ENCODE results near the gene MVK. TPM values are rescaled to one million over a fixed set of nuclear protein-coding genes. Genes with fewer than 3 reads are reported as not detected.

Gene MVK
- total RNA-seq, 1 experiment from 2014 or later: 50.8 TPM

GRCh38 chr12:109553906-109554500 lies 19.6 kb upstream of the MVK start:
- H3F3A ChIP-seq (ENCODE audit: insufficient read depth, low read depth): no peaks in the 10 kb centered on the region
- H3K9me2 ChIP-seq (ENCODE audit: insufficient read depth): no peaks in the 10 kb centered on the region
- intact Hi-C loops (cut with micrococcal nuclease; ENCODE audit: unreplicated experiment): no loop called here
- CTCF ChIA-PET: interaction anchor here (0.7 kb wide), 1 partner anchor 35 kb away, joined by 3 read pairs; no protein-coding TSS in a partner anchor
- no peak overlapping the region for H3K4me2 ChIP-seq
- no peak overlapping the region for H3K27ac ChIP-seq
- H3K36me3 ChIP-seq (ENCODE audit: low read depth): no peaks in the 10 kb centered on the region
- no peak overlapping the region for H2AFZ ChIP-seq
- DNase-seq: no peak
- no peaks in the 10 kb centered on the region for H3K27me3 ChIP-seq (ENCODE audit: insufficient read depth, low read depth)
- H3K4me3 ChIP-seq: no peak overlapping the region
- 0 out of 2 replicates have a peak, but pooled peaks cover 7% of the 10 kb centered on the region for H3K4me1 ChIP-seq (replicated peaks; ENCODE audit: insufficient read depth)
- TF ChIP-seq CTCF (conservative IDR thresholded peaks at IDR 0.05) (no peak), EZH2 (IDR thresholded peaks at IDR 0.05; ENCODE audit: low read depth) (no peak)
- no peaks in the 10 kb centered on the region for H3K9me3 ChIP-seq (ENCODE audit: insufficient read depth, low read depth)
- H3K79me2 ChIP-seq (ENCODE audit: low read depth): no peaks in the 10 kb centered on the region
- H4K20me1 ChIP-seq (ENCODE audit: insufficient read depth): no peaks in the 10 kb centered on the region
- BruUV-seq (replicated peaks): no TSS peak
- POLR2A ChIA-PET (ENCODE audit: unreplicated experiment): no interaction called here

GRCh38 chr12:109554761-109555160 lies 18.8 kb upstream of the MVK start:
- Histone ChIP-seq H3K9me3 (ENCODE audit: insufficient read depth, low read depth) (no peaks in the 10 kb centered on the region), H3K36me3 (ENCODE audit: low read depth) (no peaks in the 10 kb centered on the region), H3K27me3 (ENCODE audit: insufficient read depth, low read depth) (no peaks in the 10 kb centered on the region), H3K27ac (no peak overlapping the region), H3K4me1 (replicated peaks; ENCODE audit: insufficient read depth) (0 out of 2 replicates have a peak, but pooled peaks cover 7% of the 10 kb centered on the region), H3F3A (ENCODE audit: insufficient read depth, low read depth) (no peaks in the 10 kb centered on the region), H3K79me2 (ENCODE audit: low read depth) (no peaks in the 10 kb centered on the region), H3K9me2 (ENCODE audit: insufficient read depth) (no peaks in the 10 kb centered on the region), H3K4me3 (no peak overlapping the region), H4K20me1 (ENCODE audit: insufficient read depth) (no peaks in the 10 kb centered on the region), H3K4me2 (no peak overlapping the region), H2AFZ (no peak overlapping the region)
- CTCF ChIA-PET: no interaction called here
- POLR2A ChIA-PET (ENCODE audit: unreplicated experiment): no interaction called here
- no TSS peak for BruUV-seq (replicated peaks)
- TF ChIP-seq EZH2 (IDR thresholded peaks at IDR 0.05; ENCODE audit: low read depth) (no peak), CTCF (conservative IDR thresholded peaks at IDR 0.05) (no peak)
- DNase-seq: no peak
- intact Hi-C loops (cut with micrococcal nuclease; ENCODE audit: unreplicated experiment): no loop called here

- DNase-seq: no peak
- CTCF ChIA-PET: no interaction called here
These were observed 17.9 kb upstream of the MVK start for GRCh38 chr12:109555431-109556315.

More at GRCh38 chr12:109555431-109556315, 17.9 kb upstream of the MVK start:
- H3K9me2 ChIP-seq (ENCODE audit: insufficient read depth): no peaks in the 10 kb centered on the region
- H3K27ac ChIP-seq: no peak overlapping the region
- H3F3A ChIP-seq (ENCODE audit: insufficient read depth, low read depth): no peaks in the 10 kb centered on the region
- H4K20me1 ChIP-seq (ENCODE audit: insufficient read depth): no peaks in the 10 kb centered on the region
- intact Hi-C loops (cut with micrococcal nuclease; ENCODE audit: unreplicated experiment): no loop called here
- H3K9me3 ChIP-seq (ENCODE audit: insufficient read depth, low read depth): no peaks in the 10 kb centered on the region
- H2AFZ ChIP-seq: no peak overlapping the region
- H3K4me1 ChIP-seq (replicated peaks; ENCODE audit: insufficient read depth): 0 out of 2 replicates have a peak, but pooled peaks cover 7% of the 10 kb centered on the region
- POLR2A ChIA-PET (ENCODE audit: unreplicated experiment): no interaction called here
- BruUV-seq (replicated peaks): no TSS peak
- no peaks in the 10 kb centered on the region for H3K36me3 ChIP-seq (ENCODE audit: low read depth)
- no peaks in the 10 kb centered on the region for H3K27me3 ChIP-seq (ENCODE audit: insufficient read depth, low read depth)
- H3K79me2 ChIP-seq (ENCODE audit: low read depth): no peaks in the 10 kb centered on the region
- no peak overlapping the region for H3K4me2 ChIP-seq
- no peak overlapping the region for H3K4me3 ChIP-seq
- TF ChIP-seq CTCF (conservative IDR thresholded peaks at IDR 0.05): no peak
- TF ChIP-seq EZH2 (IDR thresholded peaks at IDR 0.05; ENCODE audit: low read depth): no peak

Data from PC-9 (cell line).